H9 (cell line): ENCODE measurements around the gene BRICD5. TPM values are rescaled to one million over a fixed set of nuclear protein-coding genes. Genes with fewer than 3 reads are reported as not detected.

Source experiments
- DNase-seq: peaks from one replicate; pipeline ENCODE4 v3.0.0-alpha.2; 2017
- H2AFZ ChIP-seq: one replicate; pipeline ENCODE4 v1.6.1; 2013; ENCODE audit warnings: mild to moderate bottlenecking, low read length, control low read depth, moderate library complexity
- H2AK5ac ChIP-seq: 2 replicates; pipeline ENCODE4 v1.6.1; 2013; ENCODE audit warnings: low read length, control low read depth, mixed read lengths; ENCODE audit not compliant: insufficient read length
- H2BK120ac ChIP-seq: one replicate; pipeline ENCODE4 v1.6.1; 2013; ENCODE audit warnings: low read depth, mild to moderate bottlenecking, low read length, control low read depth, inconsistent platforms; ENCODE audit not compliant: poor library complexity, severe bottlenecking
- H2BK12ac ChIP-seq: 2 replicates; pipeline ENCODE4 v1.6.1; 2013; ENCODE audit warnings: low read length, control low read depth, mixed read lengths, low read depth; ENCODE audit not compliant: insufficient read length
- H2BK15ac ChIP-seq: 2 replicates; pipeline ENCODE4 v1.6.1; 2013; ENCODE audit warnings: low read depth, low read length, control low read depth
- H2BK20ac ChIP-seq: one replicate; pipeline ENCODE4 v1.6.1; 2013; ENCODE audit warnings: low read depth, mild to moderate bottlenecking, low read length, control low read depth, inconsistent platforms; ENCODE audit not compliant: poor library complexity, severe bottlenecking
- H2BK5ac ChIP-seq: 2 replicates; pipeline ENCODE4 v1.6.1; 2013; ENCODE audit warnings: low read length, control low read depth, mixed read lengths; ENCODE audit not compliant: insufficient read length
- H3K14ac ChIP-seq: 2 replicates; pipeline ENCODE4 v1.6.1; 2013; ENCODE audit warnings: low read length, control low read depth; ENCODE audit not compliant: insufficient read depth
- H3K18ac ChIP-seq: 2 replicates; pipeline ENCODE4 v1.6.1; 2013; ENCODE audit warnings: low read depth, mild to moderate bottlenecking, mixed read lengths, low read length, control low read depth; ENCODE audit not compliant: insufficient read length
- H3K23ac ChIP-seq: 2 replicates; pipeline ENCODE4 v1.6.1; 2013; ENCODE audit warnings: low read length, control low read depth, mixed read lengths, low read depth; ENCODE audit not compliant: insufficient read length
- H3K23me2 ChIP-seq: 2 replicates; pipeline ENCODE4 v1.6.1; 2013; ENCODE audit warnings: low read depth, mild to moderate bottlenecking, mixed read lengths, low read length, control low read depth; ENCODE audit not compliant: insufficient read length, poor library complexity, severe bottlenecking
- H3K27ac ChIP-seq: 2 replicates; pipeline ENCODE4 v1.5.1; 2013; ENCODE audit warnings: low read length, control low read depth, mixed read lengths, low read depth; ENCODE audit not compliant: insufficient read length
- H3K27me3 ChIP-seq: 2 replicates; pipeline ENCODE4 v1.6.1; 2013; ENCODE audit warnings: low read length, control low read depth, inconsistent platforms; ENCODE audit not compliant: insufficient read depth
- H3K4ac ChIP-seq: 2 replicates; pipeline ENCODE4 v1.6.1; 2013; ENCODE audit warnings: low read depth, mild to moderate bottlenecking, control low read depth, inconsistent platforms, low read length, moderate library complexity
- H3K4me1 ChIP-seq: 2 replicates; pipeline ENCODE4 v1.6.1; 2013; ENCODE audit warnings: low read length, control low read depth, inconsistent platforms; ENCODE audit not compliant: insufficient read depth
- H3K4me2 ChIP-seq: 2 replicates; pipeline ENCODE4 v1.6.1; 2013; ENCODE audit warnings: low read length, control low read depth, mixed read lengths; ENCODE audit not compliant: insufficient read length, insufficient read depth
- H3K56ac ChIP-seq: 2 replicates; pipeline ENCODE4 v1.6.1; 2013; ENCODE audit warnings: low read depth, mild to moderate bottlenecking, mixed read lengths, low read length, control low read depth; ENCODE audit not compliant: insufficient read length
- H3K79me1 ChIP-seq: 2 replicates; pipeline ENCODE4 v1.6.1; 2013; ENCODE audit warnings: low read depth, mild to moderate bottlenecking, moderate library complexity, low read length, control low read depth, inconsistent platforms; ENCODE audit not compliant: insufficient read depth, poor library complexity, severe bottlenecking
- H3K79me2 ChIP-seq: 2 replicates; pipeline ENCODE4 v1.6.1; 2013; ENCODE audit warnings: low read length, control low read depth, inconsistent platforms; ENCODE audit not compliant: insufficient read depth
- H3K9ac ChIP-seq: 2 replicates; pipeline ENCODE4 v1.6.1; 2013; ENCODE audit warnings: low read length, control low read depth, mixed read lengths; ENCODE audit not compliant: insufficient read length; ENCODE audit errors: extremely low read depth
- H3K9me3 ChIP-seq: one replicate; pipeline ENCODE4 v1.6.1; 2013; ENCODE audit warnings: low read depth, low read length, inconsistent platforms; ENCODE audit not compliant: control insufficient read depth
- H3T11ph ChIP-seq: one replicate; pipeline ENCODE4 v1.6.1; 2013; ENCODE audit warnings: mild to moderate bottlenecking, low read length, control low read depth, inconsistent platforms
- H4K20me1 ChIP-seq: one replicate; pipeline ENCODE4 v1.6.1; 2013; ENCODE audit not compliant: control insufficient read depth, insufficient read length, insufficient read depth
- H4K5ac ChIP-seq: 2 replicates; pipeline ENCODE4 v1.6.1; 2013; ENCODE audit warnings: low read depth, mild to moderate bottlenecking, mixed read lengths, low read length, control low read depth; ENCODE audit not compliant: insufficient read length
- H4K8ac ChIP-seq: replicated peaks from 2 replicates; pipeline ENCODE4 v1.6.1; 2013; ENCODE audit warnings: low read length, control low read depth, mixed read lengths, low read depth; ENCODE audit not compliant: insufficient read length
- H4K91ac ChIP-seq: 2 replicates; pipeline ENCODE4 v1.6.1; 2013; ENCODE audit warnings: low read depth, mild to moderate bottlenecking, moderate library complexity, mixed read lengths, low read length, control low read depth; ENCODE audit not compliant: insufficient read length
- H3K27ac Mint-ChIP-seq, 3 experiments: 2 replicates in 2 of 3; 3 replicates in 1 of 3; pipeline ENCODE4 v1.8.0; 2020 to 2021; ENCODE audit warnings: mixed read lengths in 3 of 3, mild to moderate bottlenecking in 1 of 3, moderate library complexity in 1 of 3
- H3K27me3 Mint-ChIP-seq: 2 replicates; pipeline ENCODE4 v1.8.0; 2021; ENCODE audit warnings: low read depth, mild to moderate bottlenecking, moderate library complexity, mixed read lengths
- H3K36me3 Mint-ChIP-seq, 3 experiments: 2 replicates in 2 of 3; 3 replicates in 1 of 3; pipeline ENCODE4 v1.8.0; 2020 to 2021; ENCODE audit warnings: low read depth in 3 of 3, mixed read lengths in 3 of 3; ENCODE audit not compliant: insufficient read depth in 1 of 3
- H3K4me1 Mint-ChIP-seq, 2 experiments: 2 replicates each; pipeline ENCODE4 v1.8.0; 2020; ENCODE audit warnings: mixed read lengths in 2 of 2
- H3K4me3 Mint-ChIP-seq, 2 experiments: 2 replicates in 1 of 2; 3 replicates in 1 of 2; pipeline ENCODE4 v1.8.0; 2020 to 2021; ENCODE audit warnings: mild to moderate bottlenecking in 2 of 2, mixed read lengths in 2 of 2, moderate library complexity in 1 of 2
- H3K9me3 Mint-ChIP-seq, 2 experiments: 2 replicates in 1 of 2; 3 replicates in 1 of 2; pipeline ENCODE4 v1.8.0; 2020; ENCODE audit warnings: mild to moderate bottlenecking in 2 of 2, mixed read lengths in 2 of 2, moderate library complexity in 1 of 2
- CTCF ChIP-seq: fragments of 200-600 bp; sonication (generic); conservative IDR thresholded peaks from 3 replicates; pipeline ENCODE4 v1.8.0; 2021; ENCODE audit warnings: antibody characterized with exemption, mild to moderate bottlenecking
- whole genome bisulfite sequencing: extraction: QIAGEN DNeasy Blood & Tissue Kit; methylation state at CpG from one replicate; pipeline ENCODE4 v1.1.7; 2013; ENCODE audit warnings: missing lambda C conversion rate, low lambda C conversion rate, mixed read lengths; ENCODE audit not compliant: insufficient read length; ENCODE audit errors: extremely low coverage; 5-methylcytosine and 5-hydroxymethylcytosine counted together
- total RNA-seq: library from RNA; stranded (reverse); gene quantifications from 2 replicates; pipeline ENCODE4 v1.2.1, GENCODE V29; 2021

The BRICD5 gene
- total RNA-seq, 1 experiment from 2014 or later: 11.9 TPM

GRCh38 chr16:2177561-2177960 is 33.1 kb downstream of the BRICD5 start:
- H3K23ac ChIP-seq: no peak overlapping the region
- H2AK5ac ChIP-seq: no peak overlapping the region
- no peak overlapping the region for H4K8ac ChIP-seq
- H2BK20ac ChIP-seq: no peak overlapping the region
- H3K23me2 ChIP-seq: peaks cover 4% of the 10 kb centered on the region
- H3K9ac ChIP-seq: no peak overlapping the region
- no peak overlapping the region for H3K4ac ChIP-seq
- H3K4me2 ChIP-seq: no peak overlapping the region
- H3K36me3 Mint-ChIP-seq: peaks cover 11 to 43% (median 40%) of the 10 kb centered on the region in 3 experiments
- H2BK12ac ChIP-seq: no peak overlapping the region
- no peak overlapping the region for H3K56ac ChIP-seq
- no peak overlapping the region for H3K18ac ChIP-seq
- H2BK15ac ChIP-seq: no peak overlapping the region
- peak overlapping the region in 1 of 2 experiments; percentile 40; a peak in 1 of 5 replicates for H3K4me3 Mint-ChIP-seq
- H3K9me3 ChIP-seq: no peaks in the 10 kb centered on the region
- no peaks in the 10 kb centered on the region for H3K79me1 ChIP-seq
- H3K4me1 ChIP-seq: no peaks in the 10 kb centered on the region
- TF ChIP-seq CTCF: no peak
- peaks cover 3 to 7% of the 10 kb centered on the region in 2 experiments for H3K4me1 Mint-ChIP-seq
- no peaks in the 10 kb centered on the region for H3K79me2 ChIP-seq
- no peaks in the 10 kb centered on the region for H4K20me1 ChIP-seq
- no peak overlapping the region for H2BK5ac ChIP-seq
- no peak overlapping the region for H4K91ac ChIP-seq
- H3K27ac Mint-ChIP-seq: 0 out of 7 replicates have a peak overlapping the region, but pooled peaks of 1 of the 3 experiments have one; percentile 65
- H4K5ac ChIP-seq: no peak overlapping the region
- no peaks in the 10 kb centered on the region for H3K9me3 Mint-ChIP-seq
- no peak overlapping the region for H2AFZ ChIP-seq
- no peak for DNase-seq
- H3K27me3 ChIP-seq: no peaks in the 10 kb centered on the region
- WGBS: no CpG with 5 or more reads among the region's 20 CpGs
- no peak overlapping the region for H3T11ph ChIP-seq
- H3K14ac ChIP-seq: no peak overlapping the region
- no peak overlapping the region for H2BK120ac ChIP-seq
- H3K27me3 Mint-ChIP-seq: no peaks in the 10 kb centered on the region
- no peak overlapping the region for H3K27ac ChIP-seq
